A673 (cell line): ENCODE results near the gene MED28. TPM values are rescaled to one million over a fixed set of nuclear protein-coding genes. Genes with fewer than 3 reads are reported as not detected.
A peak's percentile ranks its signal among the peaks of the same experiment; 100 is the strongest.

ENCODE experiments used
- BruUV-seq: library from RNA; stranded (reverse); fragments of 400-500 nt; replicated peaks from 2 replicates; lab custom pipeline; 2021; lab: Mats Ljungman, UMichigan
- CTCF ChIA-PET: fragments of 300-600 bp; sonication (Branson Sonifier 250); formaldehyde crosslinking; loops from one replicate; lab custom pipeline; 2022; ENCODE audit warnings: antibody characterized with exemption; lab: Charles Lee
- POLR2A ChIA-PET: fragments of 300-600 bp; sonication (Branson Sonifier 250); formaldehyde crosslinking; loops from one replicate; lab custom pipeline; 2022; ENCODE audit warnings: antibody characterized with exemption; ENCODE audit not compliant: low non-redundant PET; lab: Charles Lee
- DNase-seq: peaks from one replicate; pipeline ENCODE4 v3.0.0-alpha.2; 2015; ENCODE audit warnings: low spot score
- H3K27ac ChIP-seq: fragments of 200-600 bp; sonication (generic); 2 replicates; pipeline ENCODE4 v1.5.1; 2016; ENCODE audit warnings: mixed run types, low read depth, mild to moderate bottlenecking, mixed read lengths, antibody characterized with exemption, low read length; ENCODE audit not compliant: poor library complexity, severe bottlenecking
- H3K27me3 ChIP-seq: fragments of 200-600 bp; sonication (generic); replicated peaks from 2 replicates; pipeline ENCODE4 v1.6.1; 2017; ENCODE audit warnings: mixed run types, low read depth, mild to moderate bottlenecking, mixed read lengths, antibody characterized with exemption, low read length; ENCODE audit not compliant: insufficient read depth, poor library complexity
- H3K36me3 ChIP-seq: fragments of 200-600 bp; sonication (generic); 2 replicates; pipeline ENCODE4 v1.6.1; 2016; ENCODE audit warnings: mixed run types, mild to moderate bottlenecking, mixed read lengths, antibody characterized with exemption, low read length; ENCODE audit not compliant: insufficient read depth, poor library complexity, severe bottlenecking
- H3K4me1 ChIP-seq: fragments of 200-600 bp; sonication (generic); 2 replicates; pipeline ENCODE4 v1.6.1; 2017; ENCODE audit warnings: mixed run types, mild to moderate bottlenecking, mixed read lengths, antibody characterized with exemption, low read length; ENCODE audit not compliant: insufficient read depth, poor library complexity, severe bottlenecking
- H3K4me3 ChIP-seq: fragments of 200-600 bp; sonication (generic); 2 replicates; pipeline ENCODE4 v1.5.1; 2016; ENCODE audit warnings: low read depth, mixed run types, mild to moderate bottlenecking, mixed read lengths, low read length; ENCODE audit not compliant: poor library complexity, severe bottlenecking
- H3K9me3 ChIP-seq: fragments of 200-600 bp; sonication (generic); 2 replicates; pipeline ENCODE4 v1.6.1; 2016; ENCODE audit warnings: mixed run types, low read depth, mild to moderate bottlenecking, mixed read lengths, antibody characterized with exemption, low read length; ENCODE audit not compliant: poor library complexity, severe bottlenecking
- EZH2 ChIP-seq: fragments of 200-600 bp; sonication (generic); IDR thresholded peaks from 2 replicates; pipeline ENCODE4 v1.6.1; 2017; ENCODE audit warnings: borderline replicate concordance, low read depth, mild to moderate bottlenecking, mixed read lengths, antibody characterized with exemption, low read length; ENCODE audit not compliant: poor library complexity, severe bottlenecking
- intact Hi-C: fragments of 100-400 bp; cut with micrococcal nuclease; formaldehyde crosslinking; loops from one replicate; pipeline ENCODE4 v1.10.0; 2022; ENCODE audit not compliant: unreplicated experiment
- total RNA-seq: library from RNA; stranded (reverse); gene quantifications from 2 replicates; pipeline ENCODE4 v1.2.3, GENCODE V29; 2021
- TF ChIP-seq, protein P1 (sequence below): fragments of 300-800, 200-600 bp; sonication (generic); conservative IDR thresholded peaks from 2 replicates; pipeline ENCODE4 v1.5.1; 2017; ENCODE audit warnings: low read depth, mild to moderate bottlenecking, antibody characterized with exemption, low read length, moderate library complexity, mixed read lengths

Gene MED28
- total RNA-seq, 1 experiment from 2014 or later = 46.6 TPM

DNA sequence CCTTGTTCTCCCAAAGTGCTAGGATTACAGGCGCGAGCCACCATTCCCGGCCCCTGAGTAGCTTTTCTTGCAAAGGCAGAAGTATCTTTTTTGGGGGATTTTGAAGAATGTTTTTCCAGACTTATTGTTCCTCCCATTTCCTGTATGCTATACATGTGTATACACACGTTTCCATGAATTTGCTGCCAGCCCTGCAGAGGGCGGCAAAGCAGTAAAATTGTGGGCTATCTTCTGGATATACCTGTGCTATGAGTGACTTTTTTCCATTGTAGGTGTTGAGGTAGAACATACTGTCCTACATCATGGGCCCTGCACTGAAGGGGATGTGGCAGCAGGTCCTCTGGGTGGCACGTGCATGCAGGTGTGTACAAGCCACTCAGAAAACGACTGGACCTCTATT, 16.9 kb upstream of the MED28 start:
- CTCF ChIA-PET = no interaction called here
- POLR2A ChIA-PET = no interaction called here
- DNase-seq = no peak
- no peak overlapping the region for H3K27ac ChIP-seq
- H3K9me3 ChIP-seq = no peaks in the 10 kb centered on the region
- H3K36me3 ChIP-seq = peaks cover 10% of the 10 kb centered on the region
- no peaks in the 10 kb centered on the region for H3K27me3 ChIP-seq
- no peak for TF ChIP-seq EZH2
- TF ChIP-seq, protein P1, sequence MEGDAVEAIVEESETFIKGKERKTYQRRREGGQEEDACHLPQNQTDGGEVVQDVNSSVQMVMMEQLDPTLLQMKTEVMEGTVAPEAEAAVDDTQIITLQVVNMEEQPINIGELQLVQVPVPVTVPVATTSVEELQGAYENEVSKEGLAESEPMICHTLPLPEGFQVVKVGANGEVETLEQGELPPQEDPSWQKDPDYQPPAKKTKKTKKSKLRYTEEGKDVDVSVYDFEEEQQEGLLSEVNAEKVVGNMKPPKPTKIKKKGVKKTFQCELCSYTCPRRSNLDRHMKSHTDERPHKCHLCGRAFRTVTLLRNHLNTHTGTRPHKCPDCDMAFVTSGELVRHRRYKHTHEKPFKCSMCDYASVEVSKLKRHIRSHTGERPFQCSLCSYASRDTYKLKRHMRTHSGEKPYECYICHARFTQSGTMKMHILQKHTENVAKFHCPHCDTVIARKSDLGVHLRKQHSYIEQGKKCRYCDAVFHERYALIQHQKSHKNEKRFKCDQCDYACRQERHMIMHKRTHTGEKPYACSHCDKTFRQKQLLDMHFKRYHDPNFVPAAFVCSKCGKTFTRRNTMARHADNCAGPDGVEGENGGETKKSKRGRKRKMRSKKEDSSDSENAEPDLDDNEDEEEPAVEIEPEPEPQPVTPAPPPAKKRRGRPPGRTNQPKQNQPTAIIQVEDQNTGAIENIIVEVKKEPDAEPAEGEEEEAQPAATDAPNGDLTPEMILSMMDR = peak; percentile 46
- intact Hi-C loops = no loop called here
- no TSS peak for BruUV-seq
- no peak overlapping the region for H3K4me3 ChIP-seq
- no peaks in the 10 kb centered on the region for H3K4me1 ChIP-seq

DNA sequence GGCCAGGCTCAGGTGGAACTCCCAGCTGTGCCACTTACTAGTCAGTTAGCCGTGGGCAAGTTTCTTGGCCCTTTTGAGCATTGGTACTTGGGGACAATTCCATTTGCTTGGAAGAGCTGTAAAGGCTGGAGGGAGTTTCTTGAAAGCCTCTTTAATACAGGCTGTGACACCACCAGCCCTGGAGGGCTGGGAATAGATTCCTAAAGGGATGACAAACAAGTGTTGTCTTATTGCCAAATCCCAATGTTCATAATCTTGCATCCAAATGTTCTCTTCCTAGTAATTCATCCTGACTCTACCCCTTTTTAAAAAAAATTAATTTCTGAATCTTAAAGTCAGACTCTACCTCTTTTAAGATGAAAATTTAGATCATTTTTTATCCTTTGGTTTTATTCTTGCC, 14.6 kb upstream of the MED28 start:
- no TSS peak for BruUV-seq
- ChIA-PET CTCF (no interaction called here), POLR2A (no interaction called here)
- Histone ChIP-seq H3K27me3 (no peaks in the 10 kb centered on the region), H3K36me3 (peaks cover 7% of the 10 kb centered on the region), H3K4me3 (no peak overlapping the region), H3K9me3 (no peaks in the 10 kb centered on the region), H3K4me1 (no peaks in the 10 kb centered on the region), H3K27ac (no peak overlapping the region)
- intact Hi-C loops = no loop called here
- DNase-seq = no peak
- TF ChIP-seq, protein P1 = no peak
- TF ChIP-seq EZH2 = no peak

DNA sequence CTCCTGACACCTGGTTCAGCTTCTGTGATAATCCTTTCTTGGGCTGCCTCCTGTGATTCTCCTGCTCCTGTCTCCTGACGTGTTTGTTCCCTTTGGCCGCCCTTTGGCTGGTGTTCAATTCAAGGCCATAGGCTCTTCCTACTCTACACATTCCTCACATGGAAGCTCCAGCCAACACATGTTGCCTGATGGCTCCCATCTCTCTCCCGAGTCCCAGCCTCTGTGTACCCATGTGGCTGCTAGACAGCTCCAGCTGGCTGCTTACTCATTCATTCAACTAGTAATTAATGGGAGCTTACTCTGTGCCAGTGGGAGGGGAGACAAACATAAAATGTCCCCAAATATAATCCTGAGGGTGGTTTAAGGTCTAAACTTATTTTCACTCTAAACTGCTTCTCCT, 9.2 kb upstream of the MED28 start:
- Histone ChIP-seq H3K27me3 (no peaks in the 10 kb centered on the region), H3K27ac (no peak overlapping the region), H3K4me3 (no peak overlapping the region), H3K9me3 (no peaks in the 10 kb centered on the region), H3K36me3 (peaks cover 10% of the 10 kb centered on the region), H3K4me1 (no peaks in the 10 kb centered on the region)
- ChIA-PET CTCF (interaction anchor here (0.6 kb wide), 1 partner anchor 223 kb away, joined by 5 read pairs; no protein-coding TSS in a partner anchor), POLR2A (no interaction called here)
- TF ChIP-seq EZH2 = no peak
- TF ChIP-seq, protein P1 = no peak
- no TSS peak for BruUV-seq
- intact Hi-C loops = no loop called here
- DNase-seq = no peak
